ENCODE data around the gene FLVCR2.

DNA sequence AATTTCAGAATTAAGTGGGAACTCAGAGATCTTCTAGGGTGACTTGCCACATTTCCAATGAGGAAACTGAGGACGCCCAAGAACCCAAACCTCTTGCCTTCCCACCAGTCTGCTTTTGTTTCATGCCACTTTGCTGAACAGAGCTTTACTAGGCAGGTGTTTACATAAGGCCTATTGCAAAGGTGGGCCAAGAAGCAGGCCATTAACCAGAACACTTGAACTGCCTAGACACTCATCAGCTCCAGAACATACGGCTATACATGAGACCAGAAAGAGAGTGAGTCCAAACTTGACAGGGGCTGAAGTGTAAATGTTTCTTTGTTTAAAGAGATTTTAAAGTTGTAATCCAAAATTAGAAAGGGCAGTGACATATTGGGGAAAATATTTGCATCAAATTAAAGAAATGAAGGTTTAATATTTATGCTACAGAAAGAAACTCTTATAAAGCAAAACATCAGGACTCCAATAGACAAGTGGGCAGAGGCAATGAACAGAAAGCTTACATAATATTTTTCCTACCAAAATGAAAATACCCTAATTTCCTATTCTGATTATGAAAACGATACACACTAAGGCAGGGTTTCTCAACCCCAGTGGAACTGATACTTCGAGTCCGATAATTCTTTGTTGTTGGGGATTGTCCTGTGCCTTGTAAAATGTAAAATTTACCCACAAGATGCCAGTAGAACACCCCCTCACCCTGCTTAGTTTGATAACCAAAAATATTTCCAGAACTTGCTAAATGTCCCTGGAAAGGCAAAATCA, 44.4 kb upstream of the FLVCR2 start:
- TF ChIP-seq, protein P1, sequence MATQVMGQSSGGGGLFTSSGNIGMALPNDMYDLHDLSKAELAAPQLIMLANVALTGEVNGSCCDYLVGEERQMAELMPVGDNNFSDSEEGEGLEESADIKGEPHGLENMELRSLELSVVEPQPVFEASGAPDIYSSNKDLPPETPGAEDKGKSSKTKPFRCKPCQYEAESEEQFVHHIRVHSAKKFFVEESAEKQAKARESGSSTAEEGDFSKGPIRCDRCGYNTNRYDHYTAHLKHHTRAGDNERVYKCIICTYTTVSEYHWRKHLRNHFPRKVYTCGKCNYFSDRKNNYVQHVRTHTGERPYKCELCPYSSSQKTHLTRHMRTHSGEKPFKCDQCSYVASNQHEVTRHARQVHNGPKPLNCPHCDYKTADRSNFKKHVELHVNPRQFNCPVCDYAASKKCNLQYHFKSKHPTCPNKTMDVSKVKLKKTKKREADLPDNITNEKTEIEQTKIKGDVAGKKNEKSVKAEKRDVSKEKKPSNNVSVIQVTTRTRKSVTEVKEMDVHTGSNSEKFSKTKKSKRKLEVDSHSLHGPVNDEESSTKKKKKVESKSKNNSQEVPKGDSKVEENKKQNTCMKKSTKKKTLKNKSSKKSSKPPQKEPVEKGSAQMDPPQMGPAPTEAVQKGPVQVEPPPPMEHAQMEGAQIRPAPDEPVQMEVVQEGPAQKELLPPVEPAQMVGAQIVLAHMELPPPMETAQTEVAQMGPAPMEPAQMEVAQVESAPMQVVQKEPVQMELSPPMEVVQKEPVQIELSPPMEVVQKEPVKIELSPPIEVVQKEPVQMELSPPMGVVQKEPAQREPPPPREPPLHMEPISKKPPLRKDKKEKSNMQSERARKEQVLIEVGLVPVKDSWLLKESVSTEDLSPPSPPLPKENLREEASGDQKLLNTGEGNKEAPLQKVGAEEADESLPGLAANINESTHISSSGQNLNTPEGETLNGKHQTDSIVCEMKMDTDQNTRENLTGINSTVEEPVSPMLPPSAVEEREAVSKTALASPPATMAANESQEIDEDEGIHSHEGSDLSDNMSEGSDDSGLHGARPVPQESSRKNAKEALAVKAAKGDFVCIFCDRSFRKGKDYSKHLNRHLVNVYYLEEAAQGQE (IDR thresholded peaks at IDR 0.05; ENCODE audit: insufficient replicate concordance, low read depth) = no peak
- TF ChIP-seq, protein P2, sequence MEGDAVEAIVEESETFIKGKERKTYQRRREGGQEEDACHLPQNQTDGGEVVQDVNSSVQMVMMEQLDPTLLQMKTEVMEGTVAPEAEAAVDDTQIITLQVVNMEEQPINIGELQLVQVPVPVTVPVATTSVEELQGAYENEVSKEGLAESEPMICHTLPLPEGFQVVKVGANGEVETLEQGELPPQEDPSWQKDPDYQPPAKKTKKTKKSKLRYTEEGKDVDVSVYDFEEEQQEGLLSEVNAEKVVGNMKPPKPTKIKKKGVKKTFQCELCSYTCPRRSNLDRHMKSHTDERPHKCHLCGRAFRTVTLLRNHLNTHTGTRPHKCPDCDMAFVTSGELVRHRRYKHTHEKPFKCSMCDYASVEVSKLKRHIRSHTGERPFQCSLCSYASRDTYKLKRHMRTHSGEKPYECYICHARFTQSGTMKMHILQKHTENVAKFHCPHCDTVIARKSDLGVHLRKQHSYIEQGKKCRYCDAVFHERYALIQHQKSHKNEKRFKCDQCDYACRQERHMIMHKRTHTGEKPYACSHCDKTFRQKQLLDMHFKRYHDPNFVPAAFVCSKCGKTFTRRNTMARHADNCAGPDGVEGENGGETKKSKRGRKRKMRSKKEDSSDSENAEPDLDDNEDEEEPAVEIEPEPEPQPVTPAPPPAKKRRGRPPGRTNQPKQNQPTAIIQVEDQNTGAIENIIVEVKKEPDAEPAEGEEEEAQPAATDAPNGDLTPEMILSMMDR (IDR thresholded peaks at IDR 0.05; ENCODE audit: insufficient read depth, low read length) = no peak
- TF ChIP-seq POLR2AphosphoS5 (IDR thresholded peaks at IDR 0.05; ENCODE audit: low read depth) (no peak), GABPA (IDR thresholded peaks at IDR 0.05; ENCODE audit: low read depth) (no peak), SPI1 (IDR thresholded peaks at IDR 0.05; ENCODE audit: borderline replicate concordance, low read depth) (no peak)

All from HL-60 (cell line).